Measurements from ENCODE around the gene SYNCRIP.

DNA sequence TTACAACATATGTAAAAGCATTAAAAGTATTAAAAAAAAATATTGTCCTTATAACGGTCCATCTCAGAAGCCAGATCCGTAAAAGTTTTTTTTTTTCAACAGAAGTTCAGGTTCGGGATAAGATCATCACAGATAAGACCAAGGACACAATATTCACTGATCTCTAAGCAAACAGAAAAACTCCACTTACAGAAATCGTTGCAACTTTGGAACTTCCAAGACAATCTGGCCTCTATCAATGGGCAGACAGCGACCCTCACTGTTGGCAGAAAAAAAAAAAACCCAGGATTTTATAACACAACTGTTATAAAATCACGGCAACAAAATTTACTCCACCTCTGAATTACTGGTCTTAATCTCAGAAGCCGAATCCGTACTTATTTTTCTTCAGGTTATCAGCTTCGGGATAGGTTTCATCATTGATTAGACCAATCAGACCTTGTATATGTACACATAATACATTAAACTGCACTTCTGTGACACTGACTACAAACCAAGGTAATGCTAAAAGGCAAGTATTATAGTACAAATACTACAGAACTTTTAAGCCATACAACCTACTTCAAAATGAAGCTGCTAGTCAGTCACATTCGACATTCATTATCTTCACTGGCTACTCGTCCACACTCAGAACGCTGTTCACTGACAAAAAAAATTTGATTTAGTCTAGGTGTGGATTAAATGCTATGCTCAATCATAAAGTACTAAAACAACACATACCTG, 34.7 kb upstream of the SYNCRIP start:
- TF ChIP-seq RAD21 (IDR thresholded peaks at IDR 0.05) (peak; percentile 67 to 68), JUND (IDR thresholded peaks at IDR 0.05) (no peak), FOXA1 (IDR thresholded peaks at IDR 0.05) (no peak), YY1 (IDR thresholded peaks at IDR 0.05) (no peak), RXRA (IDR thresholded peaks at IDR 0.05) (no peak), SP1 (IDR thresholded peaks at IDR 0.05) (no peak)
- TF ChIP-seq, protein P1, sequence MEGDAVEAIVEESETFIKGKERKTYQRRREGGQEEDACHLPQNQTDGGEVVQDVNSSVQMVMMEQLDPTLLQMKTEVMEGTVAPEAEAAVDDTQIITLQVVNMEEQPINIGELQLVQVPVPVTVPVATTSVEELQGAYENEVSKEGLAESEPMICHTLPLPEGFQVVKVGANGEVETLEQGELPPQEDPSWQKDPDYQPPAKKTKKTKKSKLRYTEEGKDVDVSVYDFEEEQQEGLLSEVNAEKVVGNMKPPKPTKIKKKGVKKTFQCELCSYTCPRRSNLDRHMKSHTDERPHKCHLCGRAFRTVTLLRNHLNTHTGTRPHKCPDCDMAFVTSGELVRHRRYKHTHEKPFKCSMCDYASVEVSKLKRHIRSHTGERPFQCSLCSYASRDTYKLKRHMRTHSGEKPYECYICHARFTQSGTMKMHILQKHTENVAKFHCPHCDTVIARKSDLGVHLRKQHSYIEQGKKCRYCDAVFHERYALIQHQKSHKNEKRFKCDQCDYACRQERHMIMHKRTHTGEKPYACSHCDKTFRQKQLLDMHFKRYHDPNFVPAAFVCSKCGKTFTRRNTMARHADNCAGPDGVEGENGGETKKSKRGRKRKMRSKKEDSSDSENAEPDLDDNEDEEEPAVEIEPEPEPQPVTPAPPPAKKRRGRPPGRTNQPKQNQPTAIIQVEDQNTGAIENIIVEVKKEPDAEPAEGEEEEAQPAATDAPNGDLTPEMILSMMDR (IDR thresholded peaks at IDR 0.05; ENCODE audit: low read depth, low read length, missing input control): no peak
- TF ChIP-seq, protein P2, sequence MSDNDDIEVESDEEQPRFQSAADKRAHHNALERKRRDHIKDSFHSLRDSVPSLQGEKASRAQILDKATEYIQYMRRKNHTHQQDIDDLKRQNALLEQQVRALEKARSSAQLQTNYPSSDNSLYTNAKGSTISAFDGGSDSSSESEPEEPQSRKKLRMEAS (IDR thresholded peaks at IDR 0.05): no peak
- TF ChIP-seq, protein P3, sequence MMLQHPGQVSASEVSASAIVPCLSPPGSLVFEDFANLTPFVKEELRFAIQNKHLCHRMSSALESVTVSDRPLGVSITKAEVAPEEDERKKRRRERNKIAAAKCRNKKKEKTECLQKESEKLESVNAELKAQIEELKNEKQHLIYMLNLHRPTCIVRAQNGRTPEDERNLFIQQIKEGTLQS (IDR thresholded peaks at IDR 0.05): no peak
- TF ChIP-seq, protein P4, sequence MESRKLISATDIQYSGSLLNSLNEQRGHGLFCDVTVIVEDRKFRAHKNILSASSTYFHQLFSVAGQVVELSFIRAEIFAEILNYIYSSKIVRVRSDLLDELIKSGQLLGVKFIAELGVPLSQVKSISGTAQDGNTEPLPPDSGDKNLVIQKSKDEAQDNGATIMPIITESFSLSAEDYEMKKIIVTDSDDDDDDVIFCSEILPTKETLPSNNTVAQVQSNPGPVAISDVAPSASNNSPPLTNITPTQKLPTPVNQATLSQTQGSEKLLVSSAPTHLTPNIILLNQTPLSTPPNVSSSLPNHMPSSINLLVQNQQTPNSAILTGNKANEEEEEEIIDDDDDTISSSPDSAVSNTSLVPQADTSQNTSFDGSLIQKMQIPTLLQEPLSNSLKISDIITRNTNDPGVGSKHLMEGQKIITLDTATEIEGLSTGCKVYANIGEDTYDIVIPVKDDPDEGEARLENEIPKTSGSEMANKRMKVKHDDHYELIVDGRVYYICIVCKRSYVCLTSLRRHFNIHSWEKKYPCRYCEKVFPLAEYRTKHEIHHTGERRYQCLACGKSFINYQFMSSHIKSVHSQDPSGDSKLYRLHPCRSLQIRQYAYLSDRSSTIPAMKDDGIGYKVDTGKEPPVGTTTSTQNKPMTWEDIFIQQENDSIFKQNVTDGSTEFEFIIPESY (IDR thresholded peaks at IDR 0.05): no peak

Data from liver (tissue), 3 donors.